Cardiac muscle cell (in vitro differentiated cells and primary cell): Measurements from ENCODE around the gene THBS4. TPM values are rescaled to one million over a fixed set of nuclear protein-coding genes. Genes with fewer than 3 reads are reported as not detected.
A peak's percentile ranks its signal among the peaks of the same experiment; 100 is the strongest.

Experiments
- DNase-seq, 2 donors: peaks; one replicate each; pipeline versions ENCODE4 v3.0.0 to v3.0.0-alpha.2; 2010 to 2017; ENCODE audit warnings: low read depth in 1 of 2, low spot score in 1 of 2
- H3K27ac ChIP-seq: fragments of 200-600 bp; sonication (generic); 2 replicates; pipeline ENCODE4 v1.5.1; 2016
- H3K27me3 ChIP-seq: fragments of 200-600 bp; sonication (generic); 2 replicates; pipeline ENCODE4 v1.6.0; 2016; ENCODE audit warnings: control low read depth
- H3K36me3 ChIP-seq: fragments of 200-600 bp; sonication (generic); 2 replicates; pipeline ENCODE4 v1.5.1; 2016; ENCODE audit warnings: control low read depth
- H3K4me1 ChIP-seq: fragments of 200-600 bp; sonication (generic); 2 replicates; pipeline ENCODE4 v1.8.1; 2017; ENCODE audit warnings: low read depth, mild to moderate bottlenecking, mixed run types
- H3K4me3 ChIP-seq: fragments of 200-600 bp; sonication (generic); 2 replicates; pipeline ENCODE4 v1.5.1; 2016; ENCODE audit warnings: mild to moderate bottlenecking
- H3K9me3 ChIP-seq: fragments of 200-600 bp; sonication (generic); 2 replicates; pipeline ENCODE4 v1.5.1; 2017; ENCODE audit warnings: low read depth, mild to moderate bottlenecking, control low read depth
- CTCF ChIP-seq: IDR thresholded peaks from 2 replicates; pipeline ENCODE4 v1.5.1; 2012; ENCODE audit warnings: low read depth, mild to moderate bottlenecking, low read length
- polyA plus RNA-seq: library from polyadenylated mRNA; unstranded; fragments of >200 nt; fragmentation: Nextera tagmentation; extraction: Ambion mirVana; gene quantifications from 2 replicates; pipeline ENCODE4 v1.2.1, GENCODE V29; 2016
- total RNA-seq: library from RNA; depleted of rRNA; stranded (reverse); fragments of >200 nt; gene quantifications from 2 replicates; pipeline ENCODE4 v1.2.3, GENCODE V29; 2016

THBS4 gene
- total RNA-seq, result 25.6 and 27.2 TPM in 2 replicates
- polyA plus RNA-seq, result 34.4 and 35.7 TPM in 2 replicates

GRCh38 chr5:80034962-80035821, at the start of gene THBS4:
THBS4 (plus strand) TSS chr5:80035348; CDS start chr5:80035538, 190 bp downstream.
- H3K27ac ChIP-seq, result no peak within 1 kb of the TSS
- TF ChIP-seq CTCF, result no peak
- H3K27me3 ChIP-seq, result peaks cover 59% of the 10 kb centered on the region
- H3K4me1 ChIP-seq, result no peaks in the 10 kb centered on the region
- H3K36me3 ChIP-seq, result no peaks in the 10 kb centered on the region
- H3K9me3 ChIP-seq, result no peaks in the 10 kb centered on the region
- H3K4me3 ChIP-seq, result peak within 1 kb of the TSS; percentile 40
- DNase-seq, result peak in 1 of 2 donors; percentile 40

- no peak overlapping the region for H3K4me3 ChIP-seq
- peaks cover 8% of the 10 kb centered on the region for H3K4me1 ChIP-seq
- peaks cover 29% of the 10 kb centered on the region for H3K36me3 ChIP-seq
- no peak for DNase-seq
- no peak overlapping the region for H3K27ac ChIP-seq
- no peaks in the 10 kb centered on the region for H3K27me3 ChIP-seq
- H3K9me3 ChIP-seq, result no peaks in the 10 kb centered on the region
- TF ChIP-seq CTCF, result no peak
These were observed 48.9 kb upstream of the THBS4 start for GRCh38 chr5:79986260-79986659.

GRCh38 chr5:79990205-79990597, 44.9 kb upstream of the THBS4 start:
- Histone ChIP-seq H3K27me3 (no peaks in the 10 kb centered on the region), H3K36me3 (peaks cover 11% of the 10 kb centered on the region), H3K27ac (peak overlapping the region; percentile 88), H3K4me1 (peaks cover 15% of the 10 kb centered on the region), H3K4me3 (peak overlapping the region; percentile 55), H3K9me3 (no peaks in the 10 kb centered on the region)
- DNase-seq, result no peak
- no peak for TF ChIP-seq CTCF

GRCh38 chr5:79990598-79991507, 44.3 kb upstream of the THBS4 start, which contains the start of gene MTX3:
MTX3 (minus strand) TSS chr5:79991262; CDS start chr5:79991238, 24 bp downstream.
- H3K36me3 ChIP-seq, result peaks cover 9% of the 10 kb centered on the region
- no peaks in the 10 kb centered on the region for H3K9me3 ChIP-seq
- H3K4me3 ChIP-seq, result peak within 1 kb of the TSS; percentile 55
- H3K27ac ChIP-seq, result peak within 1 kb of the TSS; percentile 88
- TF ChIP-seq CTCF, result no peak
- peak; percentile 88 to 89 for DNase-seq
- no peaks in the 10 kb centered on the region for H3K27me3 ChIP-seq
- peaks cover 15% of the 10 kb centered on the region for H3K4me1 ChIP-seq

GRCh38 chr5:79992891-79993657, 42.1 kb upstream of the THBS4 start:
- Histone ChIP-seq H3K9me3 (no peaks in the 10 kb centered on the region), H3K27ac (no peak overlapping the region), H3K4me1 (peaks cover 15% of the 10 kb centered on the region), H3K27me3 (no peaks in the 10 kb centered on the region), H3K36me3 (peaks cover 6% of the 10 kb centered on the region), H3K4me3 (no peak overlapping the region)
- no peak for TF ChIP-seq CTCF
- DNase-seq, result no peak
